HG03432 (cell line): ENCODE results near the gene ACER3.
"Not testable (repeated sequence)": the region's sequence is repeated elsewhere in the genome, so short reads cannot be mapped to it uniquely, and the experiment has no call there.

Source experiments
- ATAC-seq: cut with Tn5 transposase; IDR thresholded peaks from one replicate; pipeline ENCODE4 v1.9.1; 2021; ENCODE audit warnings: mild to moderate bottlenecking, moderate library complexity; ENCODE audit not compliant: unreplicated experiment

The ACER3 gene

DNA sequence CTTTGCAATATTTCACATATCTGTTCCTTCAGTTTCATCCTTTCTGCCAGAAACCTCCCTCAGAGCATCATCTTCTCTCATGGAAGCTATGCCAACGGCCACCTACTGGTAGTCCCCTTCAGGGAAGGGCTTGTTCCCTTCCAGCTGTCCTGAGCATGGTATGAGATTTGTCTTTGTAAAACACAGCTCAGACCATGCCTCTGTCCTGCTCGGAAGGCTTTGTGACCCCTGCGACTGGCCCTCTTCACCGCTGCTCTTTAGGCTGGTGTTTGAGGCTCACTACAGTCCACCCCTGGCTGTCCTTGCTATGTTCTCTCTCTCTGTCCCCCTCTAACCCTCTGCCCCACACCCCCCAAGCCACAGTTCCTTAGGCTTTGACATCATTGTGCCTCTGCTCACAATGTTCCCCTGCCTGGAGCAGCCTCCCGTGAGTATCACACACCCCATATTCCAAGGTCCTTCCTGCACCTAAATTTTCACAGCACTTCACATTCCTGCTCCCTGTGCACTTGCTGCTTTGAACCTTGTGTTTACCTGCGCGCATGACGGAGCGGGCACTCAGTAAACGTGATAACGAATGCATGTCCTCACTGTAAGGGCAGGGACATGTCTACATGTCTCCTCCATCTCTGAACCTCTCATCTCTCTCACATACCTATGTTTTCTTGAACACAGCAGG lies 24.0 kb upstream of the ACER3 start:
- ATAC-seq: no peak

DNA sequence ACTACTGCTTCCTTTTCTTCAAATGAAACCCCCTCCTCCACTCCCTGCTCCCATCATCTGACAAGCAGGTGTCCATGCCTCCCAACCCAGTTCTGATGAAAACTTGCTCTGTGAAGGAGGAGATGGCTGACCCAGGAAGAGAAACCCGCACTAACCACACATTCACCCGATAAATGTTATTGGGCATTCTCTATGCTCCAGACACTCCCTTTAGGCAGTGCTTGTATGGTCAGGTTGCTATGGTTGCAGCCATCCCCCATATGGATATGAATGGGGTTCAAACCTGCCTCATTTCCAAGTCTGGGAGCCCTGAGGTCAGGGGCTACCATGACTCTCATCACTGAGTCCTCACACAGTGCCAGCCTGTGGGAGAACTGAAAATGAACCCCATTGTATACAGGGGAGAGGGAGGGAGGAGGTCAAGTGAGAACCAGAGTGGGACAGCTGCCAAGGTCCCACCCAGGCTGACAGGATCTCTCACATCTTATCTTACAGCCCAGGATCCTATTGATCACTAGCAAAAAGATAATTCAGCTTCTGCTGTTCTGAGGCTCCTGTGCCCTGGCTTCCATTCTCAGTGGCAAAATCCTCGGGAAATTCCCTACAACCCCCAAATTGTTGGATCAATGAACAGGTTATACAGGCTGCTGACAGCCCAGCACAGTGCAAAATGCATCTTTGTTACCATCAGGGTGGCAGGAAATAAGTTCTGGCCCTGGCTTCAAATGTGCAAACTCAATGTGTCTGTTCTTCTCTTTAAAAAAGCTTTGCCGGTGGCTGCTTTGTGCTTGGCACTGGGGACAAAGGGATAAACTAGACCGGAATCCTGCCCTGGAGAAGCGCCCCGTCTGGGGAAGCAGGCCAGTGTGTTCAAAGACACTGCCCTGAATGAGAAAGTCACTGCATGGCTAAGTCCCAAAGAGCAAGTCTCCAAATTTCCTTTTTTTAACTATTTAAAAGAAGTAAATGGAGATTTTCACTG lies 22.7 kb upstream of the ACER3 start:
- no peak for ATAC-seq

DNA sequence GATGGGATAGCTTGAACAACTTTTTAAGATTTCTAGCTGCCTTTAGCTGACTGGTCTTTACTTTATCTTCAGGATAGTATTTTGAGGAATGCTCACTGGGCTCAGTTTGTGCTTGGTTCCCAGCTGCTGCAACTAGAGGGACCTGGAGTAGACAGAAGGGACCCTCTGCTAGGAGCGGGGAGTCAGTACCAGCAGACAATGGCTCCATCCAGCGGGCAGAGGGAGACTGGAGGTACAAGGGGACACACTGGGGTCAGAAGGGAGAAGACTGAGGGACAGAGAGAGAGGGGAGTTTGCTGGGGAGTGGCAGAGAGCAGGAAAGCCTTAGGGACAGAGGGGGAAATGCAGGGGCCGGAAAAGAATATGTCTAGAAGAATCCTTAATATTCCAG lies 22.0 kb upstream of the ACER3 start:
- ATAC-seq: no peak

DNA sequence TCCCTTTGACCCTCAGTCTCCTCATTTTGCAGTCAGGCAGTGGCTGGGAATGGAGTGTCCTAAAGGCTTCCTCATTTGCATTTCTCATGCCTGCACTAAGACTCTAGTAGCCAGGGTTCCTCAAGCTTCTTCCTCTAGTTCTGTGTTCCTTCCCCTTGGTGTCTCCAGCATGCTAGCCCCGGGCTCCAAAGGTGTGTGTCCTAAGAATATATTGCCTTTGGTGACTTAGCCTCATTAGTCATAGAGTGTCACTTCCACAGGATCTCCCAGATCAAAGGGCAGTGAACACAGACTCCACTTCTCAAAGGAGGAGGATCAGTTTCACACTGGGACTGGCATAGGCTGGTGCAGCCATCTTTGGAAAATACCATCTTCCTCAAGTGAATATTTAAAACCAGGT lies 21.4 kb upstream of the ACER3 start:
- ATAC-seq: no peak

DNA sequence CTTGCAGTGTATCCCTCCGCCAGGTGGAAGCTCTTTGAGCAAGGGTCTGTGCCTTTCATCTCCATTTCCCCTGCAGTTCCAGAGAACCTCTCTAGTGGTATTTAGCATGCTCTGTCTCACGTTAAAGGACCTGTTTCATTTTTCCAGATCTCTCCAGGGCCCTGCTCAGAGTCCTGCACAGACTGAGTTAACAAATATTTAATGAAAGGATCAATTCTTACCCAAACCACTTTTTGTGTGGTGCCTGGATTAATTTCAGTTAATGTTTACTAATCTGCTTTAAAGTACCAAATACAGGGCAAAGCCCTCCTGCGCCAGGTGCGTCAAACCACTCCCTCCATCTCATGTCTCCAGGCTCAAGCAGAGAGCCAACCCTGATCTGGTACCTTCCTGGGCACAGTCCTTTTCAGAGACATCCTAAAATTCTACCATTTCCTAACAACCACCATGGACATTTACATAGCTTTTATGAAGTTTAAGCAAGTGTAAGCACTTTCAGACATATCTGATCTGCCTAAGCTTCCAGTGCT lies 18.7 kb upstream of the ACER3 start:
- ATAC-seq: no peak

DNA sequence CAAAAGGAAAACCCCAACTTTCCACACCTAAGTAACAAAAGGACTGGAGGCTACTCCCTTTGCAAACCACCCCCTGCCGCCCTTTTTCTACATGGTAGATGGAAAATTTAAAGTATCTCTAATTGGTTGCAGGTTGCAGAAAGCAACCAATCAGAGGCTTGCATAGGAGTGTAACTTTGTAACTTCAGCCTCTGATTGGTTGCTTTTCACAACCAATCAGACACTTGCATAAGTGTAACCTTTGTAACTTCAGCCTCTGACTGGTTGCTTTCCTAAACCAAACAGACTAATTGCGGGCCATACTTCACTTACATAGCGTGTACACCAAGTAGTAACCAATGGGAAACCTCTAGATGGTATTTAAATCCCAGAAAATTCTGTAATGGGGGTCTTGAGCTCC lies 16.8 kb upstream of the ACER3 start:
- ATAC-seq: no peak

DNA sequence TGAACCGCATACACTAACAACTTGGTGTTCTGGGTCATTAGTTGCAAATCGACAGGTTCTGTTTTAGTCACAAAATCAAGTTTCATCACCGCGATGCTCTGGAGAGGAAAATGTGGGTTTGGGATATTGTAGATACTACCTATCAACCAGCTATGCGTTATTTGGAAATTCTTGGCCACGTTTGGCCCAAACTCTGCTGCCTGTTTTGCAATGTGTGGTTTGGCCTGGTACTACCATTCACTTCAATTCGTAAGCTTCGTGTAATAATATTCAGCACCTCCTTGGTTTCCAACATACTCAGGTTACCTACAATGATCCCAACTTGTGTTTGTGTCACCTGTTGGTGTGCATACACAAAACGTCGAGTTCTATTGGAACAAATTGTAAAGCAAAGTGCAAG lies 16.2 kb upstream of the ACER3 start:
- ATAC-seq: no peak

DNA sequence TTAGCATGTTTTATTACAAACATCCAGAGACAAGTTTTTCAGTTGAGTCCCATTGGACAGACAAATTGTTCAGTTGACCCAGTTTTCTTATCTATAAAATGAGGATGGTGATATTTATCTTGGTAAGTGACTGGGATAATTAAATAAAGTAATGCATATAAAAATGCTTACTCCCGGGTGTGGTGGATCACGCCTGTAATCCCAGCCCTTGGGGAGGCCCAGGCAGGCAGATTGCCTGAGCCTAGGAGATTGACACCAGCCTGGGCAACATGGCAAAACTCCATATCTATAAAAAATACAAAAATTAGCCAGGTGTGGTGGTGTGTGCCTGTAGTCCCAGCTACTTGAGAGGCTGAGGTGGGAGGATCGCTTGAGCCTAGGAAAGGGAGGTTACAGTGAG lies 15.6 kb upstream of the ACER3 start:
- no peak for ATAC-seq

DNA sequence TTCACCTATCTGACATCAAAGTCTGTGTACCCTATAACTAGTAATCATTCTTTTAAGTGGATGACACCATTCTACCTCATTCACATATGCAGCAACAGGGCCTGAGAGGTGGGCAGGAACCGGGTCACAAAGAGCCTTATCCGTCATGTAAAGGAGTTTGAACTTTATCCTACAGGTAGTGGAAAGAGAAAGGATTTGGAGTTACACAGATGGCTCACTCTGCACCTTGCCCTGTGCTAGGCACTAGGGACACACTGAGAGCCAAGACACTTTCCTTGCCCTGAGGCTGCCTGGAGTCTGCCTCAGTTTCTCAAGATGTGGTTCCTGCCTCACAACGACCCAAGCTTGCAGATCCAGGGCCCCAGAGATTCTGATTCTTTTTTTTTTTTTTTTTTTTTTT lies 14.3 kb upstream of the ACER3 start:
- ATAC-seq: no peak

DNA sequence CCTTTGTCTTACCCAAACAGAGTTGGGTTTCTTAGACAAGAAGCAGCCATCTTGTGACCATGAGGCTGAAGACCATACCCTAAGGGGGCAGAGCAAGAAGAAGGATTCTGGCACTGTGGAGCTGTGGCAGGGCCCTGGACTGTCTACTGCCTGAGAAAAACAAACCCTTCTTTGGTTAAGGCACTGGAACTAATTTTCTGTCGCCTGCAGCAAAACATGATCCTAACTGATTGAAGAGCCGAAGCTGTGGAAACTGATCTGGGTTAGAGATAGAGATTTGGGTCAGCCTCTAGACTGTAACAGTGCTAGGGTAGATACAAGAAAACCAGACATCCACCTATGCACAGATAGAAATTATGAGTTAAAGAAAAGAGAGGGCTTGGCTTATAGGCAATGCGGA lies 11.3 kb upstream of the ACER3 start:
- no peak for ATAC-seq

DNA sequence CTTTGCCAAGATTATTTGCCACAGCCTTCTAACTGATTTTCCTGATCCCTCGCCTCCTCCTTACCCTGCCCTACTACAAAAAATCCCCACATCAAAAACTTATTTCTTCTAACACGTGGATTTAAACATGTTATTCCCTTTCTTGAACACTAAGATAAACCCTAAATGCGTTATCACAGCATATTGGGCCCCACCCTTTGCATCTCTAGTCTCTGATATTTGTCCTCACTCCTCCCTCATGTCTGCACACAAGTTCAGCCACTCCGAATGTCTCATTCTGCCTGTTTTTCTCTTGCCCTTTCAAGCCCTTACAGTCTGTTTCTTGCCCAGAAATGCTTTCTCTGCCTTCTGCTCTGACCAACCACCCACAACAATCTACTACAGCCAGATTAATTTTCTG lies 10.6 kb upstream of the ACER3 start:
- no peak for ATAC-seq

DNA sequence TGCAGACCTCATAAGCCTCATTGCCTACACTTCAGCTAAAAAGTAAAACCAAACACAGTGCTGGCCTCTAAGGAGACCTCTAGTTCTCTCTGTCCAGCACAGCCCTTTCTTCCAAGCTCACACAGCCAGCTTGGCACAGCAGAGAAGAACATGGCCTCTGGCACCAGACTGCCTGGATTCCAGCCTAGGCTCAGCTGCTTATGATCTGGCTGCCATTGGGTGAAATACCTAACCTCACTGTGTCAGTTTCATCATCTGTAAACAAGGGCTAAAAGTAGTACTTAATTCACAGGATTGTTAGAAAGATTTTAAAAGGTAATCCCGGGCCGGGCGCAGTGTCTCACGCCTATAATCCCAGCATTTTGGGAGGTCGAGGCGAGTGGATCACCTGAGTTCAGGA lies 9.9 kb upstream of the ACER3 start:
- ATAC-seq: no peak

DNA sequence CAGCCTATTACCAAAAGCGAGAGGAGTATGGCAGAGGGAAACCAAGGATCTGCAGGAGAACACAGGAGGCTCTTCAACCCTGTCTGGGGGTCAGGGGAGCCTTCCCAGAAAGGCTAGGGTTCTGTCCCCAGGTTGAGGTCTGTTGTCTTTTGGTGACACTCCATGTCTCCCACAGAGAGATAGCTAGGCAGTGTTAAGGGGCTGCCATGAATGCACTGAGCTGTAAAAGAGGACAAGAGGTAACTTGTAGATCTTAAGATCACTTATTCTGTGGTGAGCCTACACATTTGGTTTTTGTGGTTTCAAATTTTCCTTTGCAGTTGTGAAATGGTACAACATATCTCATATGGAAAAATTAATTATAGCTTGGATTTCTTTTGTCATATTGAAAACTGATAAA lies 6.0 kb upstream of the ACER3 start:
- ATAC-seq: no peak

DNA sequence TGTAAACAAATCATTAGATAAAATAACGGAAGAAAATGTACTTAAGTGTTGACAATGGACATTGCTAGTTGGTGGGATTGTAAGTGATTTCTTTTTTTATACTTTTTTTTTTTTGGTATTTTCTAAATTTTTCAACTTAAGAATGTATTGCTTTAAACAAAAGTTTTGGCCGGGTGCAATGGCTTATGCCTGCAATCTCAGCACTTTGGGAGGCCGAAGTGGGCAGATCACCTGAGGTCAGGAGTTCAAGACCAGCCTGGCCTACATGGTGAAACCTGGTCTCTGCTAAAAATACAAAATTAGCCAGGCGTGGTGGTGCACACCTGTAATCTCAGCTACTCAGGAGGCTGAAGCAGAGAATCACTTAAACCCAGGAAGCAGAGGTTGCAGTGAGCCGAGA lies 5.0 kb upstream of the ACER3 start:
- not testable (repeated sequence) for ATAC-seq

DNA sequence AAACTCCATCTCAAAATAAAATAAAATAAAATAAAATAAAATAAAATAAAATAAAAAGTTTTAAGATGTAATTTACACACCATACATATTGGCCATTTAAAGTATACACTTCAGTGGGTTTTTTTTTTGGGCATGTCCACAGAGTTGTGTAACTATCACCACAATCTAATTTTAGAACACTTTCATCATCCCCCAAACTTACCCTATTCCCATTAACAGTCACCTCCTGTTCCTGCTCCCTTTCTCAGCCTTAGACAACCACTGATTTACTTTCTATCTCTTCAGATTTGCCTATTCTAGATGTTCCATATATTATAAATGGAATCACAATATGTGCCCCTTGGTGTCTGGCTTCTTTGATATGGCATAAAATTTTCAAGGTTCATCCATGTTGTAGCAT lies 4.6 kb upstream of the ACER3 start:
- ATAC-seq: no peak

DNA sequence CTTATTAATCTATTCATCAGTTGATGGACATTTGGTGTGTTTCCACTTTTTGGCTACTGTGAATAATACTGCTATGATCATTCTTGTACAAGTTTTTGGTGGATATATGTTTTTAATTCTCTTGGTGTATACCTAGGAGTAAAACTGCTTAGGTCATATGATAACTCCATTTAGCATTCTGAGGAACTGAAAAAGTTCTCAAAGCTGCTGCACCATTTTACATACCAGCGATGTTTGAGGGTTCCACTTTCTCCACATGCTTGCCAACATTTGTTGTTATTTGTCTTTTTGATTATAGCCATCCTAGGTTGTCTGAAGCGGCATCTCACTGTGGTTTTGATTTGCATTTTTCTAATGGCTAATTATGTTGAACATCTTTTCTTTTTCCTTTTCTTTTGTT lies 4.1 kb upstream of the ACER3 start:
- no peak for ATAC-seq

DNA sequence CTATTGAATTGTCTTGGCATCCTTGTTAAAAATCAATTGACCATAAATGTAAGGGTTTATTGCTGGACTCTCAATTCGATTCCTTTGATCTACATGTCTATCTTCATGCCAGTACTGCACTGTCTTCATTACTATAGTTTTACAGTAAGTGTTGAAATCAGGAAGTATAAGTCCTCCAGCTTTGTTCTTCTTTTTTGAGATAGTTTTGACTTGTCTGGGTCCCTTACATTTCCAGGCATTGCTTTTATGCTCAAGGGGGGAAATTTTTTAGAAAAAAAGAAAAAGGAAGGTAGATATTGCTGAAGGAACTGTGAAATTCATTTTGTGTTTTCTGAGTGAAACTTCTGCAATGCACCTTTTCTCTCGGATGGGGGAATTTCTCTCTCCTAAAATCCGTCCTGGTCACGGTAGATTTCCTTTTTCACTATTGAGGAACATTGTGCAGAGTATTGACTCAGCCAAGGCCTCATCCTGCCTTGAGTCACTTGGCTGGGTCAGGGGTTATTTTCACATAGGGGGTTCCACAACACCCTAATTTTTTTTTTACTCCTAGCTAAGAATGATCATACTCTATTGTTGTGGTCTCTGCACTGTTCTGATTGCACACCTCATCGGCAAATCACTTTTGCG lies 2.8 kb upstream of the ACER3 start:
- no peak for ATAC-seq

DNA sequence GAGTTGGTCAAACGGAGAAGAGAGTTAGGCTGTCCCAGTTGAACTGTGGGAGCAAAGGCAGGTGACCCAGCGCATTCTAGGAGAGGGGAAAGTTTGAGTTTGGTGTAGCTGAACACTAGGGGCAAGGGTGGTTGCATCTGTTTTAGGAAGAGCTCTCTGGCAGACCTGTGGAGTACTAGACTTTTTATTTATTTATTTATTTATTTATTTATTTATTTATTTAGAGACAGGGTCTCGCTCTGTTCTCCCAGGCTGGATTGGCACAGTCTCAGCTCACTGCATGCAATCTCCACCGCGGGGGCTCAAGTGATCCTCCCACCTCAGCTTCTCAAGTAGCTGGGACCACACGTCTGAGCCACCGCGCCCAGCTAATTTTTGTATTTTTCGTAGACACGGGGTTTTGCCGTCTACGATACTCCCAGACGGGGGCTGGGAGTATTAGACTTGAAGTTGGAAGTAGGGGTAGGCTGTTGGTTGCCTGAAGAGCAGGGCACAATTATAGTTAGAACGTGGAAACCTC lies 950 bp upstream of the ACER3 start:
- no peak for ATAC-seq

DNA sequence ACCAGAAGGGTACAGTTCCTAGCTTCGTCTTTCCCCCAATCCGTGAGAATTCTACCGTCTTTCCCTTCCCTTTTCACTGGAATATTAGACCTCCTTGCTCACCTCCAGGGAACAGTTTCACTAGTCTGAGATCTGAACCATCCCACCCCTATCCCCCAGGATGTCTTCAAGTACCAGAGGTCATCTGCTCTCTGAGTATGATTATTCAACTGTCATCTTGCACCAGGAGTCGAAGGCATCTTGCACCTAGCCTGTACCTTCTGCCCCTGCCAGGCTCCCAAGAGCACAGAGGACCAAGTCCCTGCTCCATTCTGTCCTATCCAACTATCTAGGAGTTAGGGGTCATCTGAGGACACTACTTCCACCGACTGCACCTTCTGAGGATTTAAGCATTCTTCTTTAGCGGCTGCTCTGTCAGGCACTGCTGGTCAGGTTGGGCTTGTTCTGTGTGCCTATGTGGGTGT lies 804 bp downstream of the ACER3 start:
- no peak for ATAC-seq

DNA sequence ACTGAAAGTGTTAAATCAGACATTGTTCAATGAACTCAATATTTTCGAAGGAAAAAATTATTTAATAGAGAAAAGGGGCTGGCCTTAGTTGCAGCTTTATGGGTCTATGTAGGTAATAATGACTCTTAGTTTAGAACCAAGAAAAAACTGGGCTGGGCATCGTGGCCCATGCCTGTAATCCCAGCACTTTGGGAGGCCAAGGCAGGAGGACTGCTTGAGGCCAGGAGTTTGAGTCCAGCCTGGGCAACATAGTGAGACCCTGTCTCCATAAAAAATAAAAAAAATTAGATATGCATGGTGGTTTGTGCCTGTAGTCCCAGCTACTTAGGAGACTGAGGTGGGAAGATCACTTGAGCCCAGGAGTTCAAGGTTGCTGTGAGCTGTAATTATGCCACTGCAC lies 2.1 kb downstream of the ACER3 start:
- ATAC-seq: not testable (repeated sequence)

DNA sequence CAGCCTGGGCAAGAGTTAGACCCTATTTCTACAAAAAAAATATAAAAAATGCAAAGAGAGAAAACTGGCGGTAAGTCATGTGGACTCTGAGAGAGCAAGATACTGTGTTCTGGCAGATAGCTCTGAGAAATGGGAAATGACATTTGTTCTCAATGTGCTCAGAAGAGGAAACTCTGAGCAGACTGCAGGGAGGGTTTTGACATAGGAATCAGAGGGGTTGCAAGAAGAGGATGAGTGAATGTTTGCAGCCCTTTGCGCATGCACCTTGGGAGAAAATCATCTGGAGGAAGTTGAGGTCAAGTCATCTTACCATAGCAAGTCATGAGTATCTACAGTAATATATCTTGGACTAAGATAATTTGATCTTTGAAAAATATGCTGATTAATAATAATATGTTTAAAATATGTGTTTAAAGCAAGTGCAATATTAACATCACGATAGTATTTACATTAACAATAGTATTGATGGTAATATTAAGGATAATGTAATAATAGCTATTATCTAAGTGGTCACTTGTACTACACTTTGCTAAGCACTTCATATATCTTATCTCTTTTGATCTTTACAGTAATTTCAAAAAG lies 2.6 kb downstream of the ACER3 start:
- no peak for ATAC-seq
